HEK293 (cell line): ENCODE data around the gene HES2.

Experiments
- CTCF ChIA-PET: fragments of 350-600 bp; formaldehyde crosslinking; extraction: SDS; loops from one replicate; lab custom pipeline; 2021; ENCODE audit warnings: antibody characterized with exemption; lab: Yijun Ruan, JAX
- POLR2A ChIA-PET: fragments of 300-600 bp; formaldehyde crosslinking; extraction: SDS; loops from one replicate; lab custom pipeline; 2020; ENCODE audit warnings: antibody characterized with exemption, inconsistent platforms; lab: Yijun Ruan, JAX
- H3K27ac ChIP-seq: fragments of 200-500 bp; sonication (Bioruptor generic); 2 replicates; pipeline ENCODE4 v1.5.1; 2014; ENCODE audit warnings: low read depth, low read length, control low read depth, inconsistent platforms; ENCODE audit errors: extremely low read depth
- H3K36me3 ChIP-seq, 2 experiments: fragments of 200-500 bp in 1 of 2; sonication (Bioruptor generic) in 1 of 2; 1 replicate in 1 of 2; 2 replicates in 1 of 2; pipeline ENCODE4 v1.5.1; 2014 to 2017; ENCODE audit warnings: inconsistent platforms in 2 of 2, low read length in 2 of 2; ENCODE audit not compliant: control insufficient read depth in 2 of 2, insufficient read depth in 1 of 2
- H3K4me1 ChIP-seq: fragments of 200-500 bp; sonication (Bioruptor generic); 2 replicates; pipeline ENCODE4 v1.5.1; 2014; ENCODE audit warnings: mild to moderate bottlenecking, low read length, inconsistent platforms; ENCODE audit not compliant: control insufficient read depth, insufficient read depth
- H3K4me3 ChIP-seq: 2 replicates; pipeline ENCODE4 v1.5.1; 2011; ENCODE audit warnings: low read depth, mild to moderate bottlenecking, control low read depth, low read length, moderate library complexity
- H3K9me3 ChIP-seq: fragments of 200-500 bp; sonication (Bioruptor generic); 2 replicates; pipeline ENCODE4 v1.5.1; 2014; ENCODE audit warnings: low read depth, low read length, inconsistent platforms; ENCODE audit not compliant: control insufficient read depth, insufficient read depth
- MZF1 ChIP-seq: fragments of 450-650 bp; formaldehyde crosslinking; IDR thresholded peaks from 2 replicates; pipeline ENCODE4 v1.5.1; 2017; ENCODE audit warnings: missing biosample characterization, missing genetic modification characterization, borderline replicate concordance
- SP7 ChIP-seq: fragments of 450-650 bp; formaldehyde crosslinking; IDR thresholded peaks from 2 replicates; pipeline ENCODE4 v1.5.1; 2016; ENCODE audit warnings: missing biosample characterization, missing genetic modification characterization
- YY1 ChIP-seq: fragments of 450-650 bp; formaldehyde crosslinking; IDR thresholded peaks from 2 replicates; pipeline ENCODE4 v1.5.1; 2018; ENCODE audit warnings: missing biosample characterization, missing genetic modification characterization
- ZEB2 ChIP-seq: fragments of 450-650 bp; formaldehyde crosslinking; IDR thresholded peaks from 2 replicates; pipeline ENCODE4 v1.5.1; 2016; ENCODE audit warnings: missing biosample characterization, missing genetic modification characterization
- ZFHX2 ChIP-seq: fragments of 450-650 bp; formaldehyde crosslinking; conservative IDR thresholded peaks from 2 replicates; pipeline ENCODE4 v1.5.1; 2016; ENCODE audit warnings: missing biosample characterization, missing genetic modification characterization
- ZNF175 ChIP-seq: fragments of 450-650 bp; formaldehyde crosslinking; IDR thresholded peaks from 2 replicates; pipeline ENCODE4 v1.5.1; 2016; ENCODE audit warnings: missing biosample characterization, missing genetic modification characterization
- ZNF202 ChIP-seq: fragments of 450-650 bp; formaldehyde crosslinking; IDR thresholded peaks from 2 replicates; pipeline ENCODE4 v1.5.1; 2016; ENCODE audit warnings: missing biosample characterization, missing genetic modification characterization, borderline replicate concordance
- ZNF596 ChIP-seq: fragments of 450-650 bp; IDR thresholded peaks from 2 replicates; pipeline ENCODE4 v1.5.0; 2018; ENCODE audit warnings: missing biosample characterization, mild to moderate bottlenecking, missing genetic modification characterization, moderate library complexity
- ZNF600 ChIP-seq: fragments of 450-650 bp; formaldehyde crosslinking; IDR thresholded peaks from 2 replicates; pipeline ENCODE4 v1.5.1; 2016; ENCODE audit warnings: missing biosample characterization, missing genetic modification characterization
- ZNF610 ChIP-seq: fragments of 450-650 bp; formaldehyde crosslinking; IDR thresholded peaks from 2 replicates; pipeline ENCODE4 v1.5.1; 2016; ENCODE audit warnings: missing biosample characterization, missing genetic modification characterization, borderline replicate concordance
- ZNF621 ChIP-seq: fragments of 450-650 bp; formaldehyde crosslinking; IDR thresholded peaks from 2 replicates; pipeline ENCODE4 v1.5.1; 2017; ENCODE audit warnings: missing biosample characterization, missing genetic modification characterization
- ZNF768 ChIP-seq: fragments of 450-650 bp; formaldehyde crosslinking; IDR thresholded peaks from 2 replicates; pipeline ENCODE4 v1.5.1; 2018; ENCODE audit warnings: missing biosample characterization, mild to moderate bottlenecking, missing genetic modification characterization
- ZNF791 ChIP-seq: fragments of 450-650 bp; formaldehyde crosslinking; IDR thresholded peaks from 2 replicates; pipeline ENCODE4 v1.5.1; 2016; ENCODE audit warnings: missing biosample characterization, missing genetic modification characterization
- TF ChIP-seq, protein P1 (sequence below): fragments of 450-650 bp; formaldehyde crosslinking; IDR thresholded peaks from 2 replicates; pipeline ENCODE4 v1.5.1; 2016; ENCODE audit warnings: missing biosample characterization, missing genetic modification characterization, borderline replicate concordance
- TF ChIP-seq, protein P2 (sequence below): fragments of 450-650 bp; formaldehyde crosslinking; IDR thresholded peaks from 2 replicates; pipeline ENCODE4 v1.5.1; 2017; ENCODE audit warnings: missing biosample characterization, missing genetic modification characterization
- TF ChIP-seq, protein P3 (sequence below): fragments of 450-650 bp; formaldehyde crosslinking; IDR thresholded peaks from 2 replicates; pipeline ENCODE4 v1.5.1; 2016; ENCODE audit warnings: missing biosample characterization, missing genetic modification characterization
- TF ChIP-seq, protein P4 (sequence below): fragments of 450-650 bp; formaldehyde crosslinking; IDR thresholded peaks from 2 replicates; pipeline ENCODE4 v1.5.1; 2016; ENCODE audit warnings: missing biosample characterization, missing genetic modification characterization
- TF ChIP-seq, protein P5 (sequence below): fragments of 450-650 bp; formaldehyde crosslinking; IDR thresholded peaks from 2 replicates; pipeline ENCODE4 v1.5.1; 2017; ENCODE audit warnings: missing biosample characterization, missing genetic modification characterization

Gene HES2

DNA sequence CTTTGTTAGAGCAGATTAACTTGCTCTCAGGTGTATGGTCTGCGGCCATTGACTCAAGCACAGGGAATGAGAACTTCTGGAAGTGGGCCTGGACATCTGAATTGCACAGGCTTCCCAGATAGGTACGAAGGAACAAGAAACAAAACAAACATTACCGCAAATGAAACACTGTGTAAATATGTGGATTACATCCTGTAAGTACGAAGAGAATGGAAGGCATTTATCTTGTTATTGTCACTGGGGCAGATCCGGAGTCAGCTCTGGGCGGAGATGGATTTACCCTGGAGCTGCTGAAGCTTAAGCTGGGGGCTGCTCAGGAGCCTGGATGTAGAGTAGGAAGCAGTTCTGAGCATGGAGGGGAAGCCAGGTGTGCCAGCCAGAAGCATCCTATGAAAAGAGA is 6.8 kb downstream of the HES2 start:
- H3K4me1 ChIP-seq, result no peaks in the 10 kb centered on the region; the same call in 1 of the 2 replicates
- POLR2A ChIA-PET, result interaction anchor here (0.5 kb wide), 1 partner anchor 251 kb away, joined by 4 read pairs; no protein-coding TSS in a partner anchor

DNA sequence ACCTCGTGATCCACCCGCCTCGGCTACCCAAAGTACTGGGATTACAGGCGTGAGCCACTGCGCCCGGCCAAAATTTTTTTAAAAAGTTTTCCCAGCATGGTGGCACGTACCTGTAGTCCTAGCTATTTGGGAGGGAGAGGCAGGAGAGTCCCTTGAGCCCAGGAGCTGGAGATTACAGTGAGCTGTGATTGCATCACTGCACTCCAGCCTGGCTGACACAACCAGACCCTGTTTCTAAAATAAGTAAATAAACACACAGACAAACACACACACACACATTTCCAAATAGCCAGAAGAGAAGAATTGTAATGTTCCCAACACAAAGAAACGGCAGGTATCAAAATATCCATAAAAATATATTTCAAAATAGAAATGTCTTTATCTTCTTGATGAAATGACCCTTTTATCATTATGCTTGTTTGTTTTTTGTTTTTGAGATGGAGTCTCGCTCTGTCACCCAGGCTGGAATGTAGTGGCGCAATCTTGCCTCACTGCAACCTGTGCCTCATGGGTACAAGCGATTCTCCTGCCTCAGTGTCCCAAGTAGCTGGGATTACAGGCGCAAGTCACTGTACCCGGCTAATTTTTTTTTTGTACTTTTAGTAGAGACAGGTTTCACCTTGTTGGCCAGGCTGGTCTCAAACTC is 9.3 kb downstream of the HES2 start:
- Histone ChIP-seq H3K4me1 (no peaks in the 10 kb centered on the region; the same call in 1 of the 2 replicates), H3K36me3 (no peaks in the 10 kb centered on the region), H3K4me3 (no peak overlapping the region), H3K9me3 (no peaks in the 10 kb centered on the region), H3K27ac (no peak overlapping the region)
- POLR2A ChIA-PET, result no interaction called here
- CTCF ChIA-PET, result interaction anchor here (0.7 to 4.6 kb wide), 5 partner anchors 9 to 164 kb away, joined by 3 to 23 read pairs (median 3); partner anchors contain the start of gene HES2
- no peak for TF ChIP-seq ZNF202 (tag by site-specific recombination)
- TF ChIP-seq, protein P1, sequence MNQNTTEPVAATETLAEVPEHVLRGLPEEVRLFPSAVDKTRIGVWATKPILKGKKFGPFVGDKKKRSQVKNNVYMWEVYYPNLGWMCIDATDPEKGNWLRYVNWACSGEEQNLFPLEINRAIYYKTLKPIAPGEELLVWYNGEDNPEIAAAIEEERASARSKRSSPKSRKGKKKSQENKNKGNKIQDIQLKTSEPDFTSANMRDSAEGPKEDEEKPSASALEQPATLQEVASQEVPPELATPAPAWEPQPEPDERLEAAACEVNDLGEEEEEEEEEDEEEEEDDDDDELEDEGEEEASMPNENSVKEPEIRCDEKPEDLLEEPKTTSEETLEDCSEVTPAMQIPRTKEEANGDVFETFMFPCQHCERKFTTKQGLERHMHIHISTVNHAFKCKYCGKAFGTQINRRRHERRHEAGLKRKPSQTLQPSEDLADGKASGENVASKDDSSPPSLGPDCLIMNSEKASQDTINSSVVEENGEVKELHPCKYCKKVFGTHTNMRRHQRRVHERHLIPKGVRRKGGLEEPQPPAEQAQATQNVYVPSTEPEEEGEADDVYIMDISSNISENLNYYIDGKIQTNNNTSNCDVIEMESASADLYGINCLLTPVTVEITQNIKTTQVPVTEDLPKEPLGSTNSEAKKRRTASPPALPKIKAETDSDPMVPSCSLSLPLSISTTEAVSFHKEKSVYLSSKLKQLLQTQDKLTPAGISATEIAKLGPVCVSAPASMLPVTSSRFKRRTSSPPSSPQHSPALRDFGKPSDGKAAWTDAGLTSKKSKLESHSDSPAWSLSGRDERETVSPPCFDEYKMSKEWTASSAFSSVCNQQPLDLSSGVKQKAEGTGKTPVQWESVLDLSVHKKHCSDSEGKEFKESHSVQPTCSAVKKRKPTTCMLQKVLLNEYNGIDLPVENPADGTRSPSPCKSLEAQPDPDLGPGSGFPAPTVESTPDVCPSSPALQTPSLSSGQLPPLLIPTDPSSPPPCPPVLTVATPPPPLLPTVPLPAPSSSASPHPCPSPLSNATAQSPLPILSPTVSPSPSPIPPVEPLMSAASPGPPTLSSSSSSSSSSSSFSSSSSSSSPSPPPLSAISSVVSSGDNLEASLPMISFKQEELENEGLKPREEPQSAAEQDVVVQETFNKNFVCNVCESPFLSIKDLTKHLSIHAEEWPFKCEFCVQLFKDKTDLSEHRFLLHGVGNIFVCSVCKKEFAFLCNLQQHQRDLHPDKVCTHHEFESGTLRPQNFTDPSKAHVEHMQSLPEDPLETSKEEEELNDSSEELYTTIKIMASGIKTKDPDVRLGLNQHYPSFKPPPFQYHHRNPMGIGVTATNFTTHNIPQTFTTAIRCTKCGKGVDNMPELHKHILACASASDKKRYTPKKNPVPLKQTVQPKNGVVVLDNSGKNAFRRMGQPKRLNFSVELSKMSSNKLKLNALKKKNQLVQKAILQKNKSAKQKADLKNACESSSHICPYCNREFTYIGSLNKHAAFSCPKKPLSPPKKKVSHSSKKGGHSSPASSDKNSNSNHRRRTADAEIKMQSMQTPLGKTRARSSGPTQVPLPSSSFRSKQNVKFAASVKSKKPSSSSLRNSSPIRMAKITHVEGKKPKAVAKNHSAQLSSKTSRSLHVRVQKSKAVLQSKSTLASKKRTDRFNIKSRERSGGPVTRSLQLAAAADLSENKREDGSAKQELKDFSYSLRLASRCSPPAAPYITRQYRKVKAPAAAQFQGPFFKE (tag by site-specific recombination), result no peak
- TF ChIP-seq ZNF610 (tag by site-specific recombination), result no peak
- TF ChIP-seq ZEB2 (tag by site-specific recombination), result no peak
- TF ChIP-seq, protein P2, sequence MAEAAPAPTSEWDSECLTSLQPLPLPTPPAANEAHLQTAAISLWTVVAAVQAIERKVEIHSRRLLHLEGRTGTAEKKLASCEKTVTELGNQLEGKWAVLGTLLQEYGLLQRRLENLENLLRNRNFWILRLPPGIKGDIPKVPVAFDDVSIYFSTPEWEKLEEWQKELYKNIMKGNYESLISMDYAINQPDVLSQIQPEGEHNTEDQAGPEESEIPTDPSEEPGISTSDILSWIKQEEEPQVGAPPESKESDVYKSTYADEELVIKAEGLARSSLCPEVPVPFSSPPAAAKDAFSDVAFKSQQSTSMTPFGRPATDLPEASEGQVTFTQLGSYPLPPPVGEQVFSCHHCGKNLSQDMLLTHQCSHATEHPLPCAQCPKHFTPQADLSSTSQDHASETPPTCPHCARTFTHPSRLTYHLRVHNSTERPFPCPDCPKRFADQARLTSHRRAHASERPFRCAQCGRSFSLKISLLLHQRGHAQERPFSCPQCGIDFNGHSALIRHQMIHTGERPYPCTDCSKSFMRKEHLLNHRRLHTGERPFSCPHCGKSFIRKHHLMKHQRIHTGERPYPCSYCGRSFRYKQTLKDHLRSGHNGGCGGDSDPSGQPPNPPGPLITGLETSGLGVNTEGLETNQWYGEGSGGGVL (tag by site-specific recombination), result no peak
- no peak for TF ChIP-seq ZNF621
- TF ChIP-seq, protein P3, sequence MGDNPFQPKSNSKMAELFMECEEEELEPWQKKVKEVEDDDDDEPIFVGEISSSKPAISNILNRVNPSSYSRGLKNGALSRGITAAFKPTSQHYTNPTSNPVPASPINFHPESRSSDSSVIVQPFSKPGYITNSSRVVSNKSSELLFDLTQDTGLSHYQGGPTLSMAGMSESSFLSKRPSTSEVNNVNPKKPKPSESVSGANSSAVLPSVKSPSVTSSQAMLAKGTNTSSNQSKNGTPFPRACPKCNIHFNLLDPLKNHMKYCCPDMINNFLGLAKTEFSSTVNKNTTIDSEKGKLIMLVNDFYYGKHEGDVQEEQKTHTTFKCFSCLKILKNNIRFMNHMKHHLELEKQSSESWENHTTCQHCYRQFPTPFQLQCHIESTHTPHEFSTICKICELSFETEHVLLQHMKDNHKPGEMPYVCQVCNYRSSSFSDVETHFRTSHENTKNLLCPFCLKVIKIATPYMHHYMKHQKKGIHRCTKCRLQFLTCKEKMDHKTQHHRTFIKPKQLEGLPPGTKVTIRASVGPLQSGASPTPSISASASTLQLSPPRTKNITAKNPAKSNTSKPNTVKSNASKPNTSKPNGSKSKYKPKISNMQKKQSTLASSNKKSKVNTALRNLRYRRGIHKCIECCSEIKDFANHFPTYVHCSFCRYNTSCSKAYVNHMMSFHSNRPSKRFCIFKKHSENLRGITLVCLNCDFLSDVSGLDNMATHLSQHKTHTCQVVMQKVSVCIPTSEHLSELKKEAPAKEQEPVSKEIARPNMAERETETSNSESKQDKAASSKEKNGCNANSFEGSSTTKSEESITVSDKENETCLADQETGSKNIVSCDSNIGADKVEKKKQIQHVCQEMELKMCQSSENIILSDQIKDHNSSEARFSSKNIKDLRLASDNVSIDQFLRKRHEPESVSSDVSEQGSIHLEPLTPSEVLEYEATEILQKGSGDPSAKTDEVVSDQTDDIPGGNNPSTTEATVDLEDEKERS (tag by site-specific recombination), result no peak
- TF ChIP-seq SP7 (tag by site-specific recombination), result no peak
- no peak for TF ChIP-seq ZFHX2 (tag by site-specific recombination)
- 0 out of 2 replicates have a peak, but pooled peaks have one; percentile 18 for TF ChIP-seq ZNF600
- TF ChIP-seq, protein P4, sequence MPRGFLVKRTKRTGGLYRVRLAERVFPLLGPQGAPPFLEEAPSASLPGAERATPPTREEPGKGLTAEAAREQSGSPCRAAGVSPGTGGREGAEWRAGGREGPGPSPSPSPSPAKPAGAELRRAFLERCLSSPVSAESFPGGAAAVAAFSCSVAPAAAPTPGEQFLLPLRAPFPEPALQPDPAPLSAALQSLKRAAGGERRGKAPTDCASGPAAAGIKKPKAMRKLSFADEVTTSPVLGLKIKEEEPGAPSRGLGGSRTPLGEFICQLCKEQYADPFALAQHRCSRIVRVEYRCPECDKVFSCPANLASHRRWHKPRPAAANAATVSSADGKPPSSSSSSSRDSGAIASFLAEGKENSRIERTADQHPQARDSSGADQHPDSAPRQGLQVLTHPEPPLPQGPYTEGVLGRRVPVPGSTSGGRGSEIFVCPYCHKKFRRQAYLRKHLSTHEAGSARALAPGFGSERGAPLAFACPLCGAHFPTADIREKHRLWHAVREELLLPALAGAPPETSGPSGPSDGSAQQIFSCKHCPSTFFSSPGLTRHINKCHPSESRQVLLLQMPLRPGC (tag by site-specific recombination), result no peak
- no peak for TF ChIP-seq YY1 (tag by site-specific recombination)
- no peak for TF ChIP-seq MZF1 (tag by site-specific recombination)
- TF ChIP-seq ZNF175, result no peak
- TF ChIP-seq ZNF596 (tag by site-specific recombination), result no peak
- no peak for TF ChIP-seq ZNF768

More for the DNA sequence above, 6.8 kb downstream of the HES2 start:
- no peak for TF ChIP-seq ZNF791 (tag by site-specific recombination)
- TF ChIP-seq, protein P5, sequence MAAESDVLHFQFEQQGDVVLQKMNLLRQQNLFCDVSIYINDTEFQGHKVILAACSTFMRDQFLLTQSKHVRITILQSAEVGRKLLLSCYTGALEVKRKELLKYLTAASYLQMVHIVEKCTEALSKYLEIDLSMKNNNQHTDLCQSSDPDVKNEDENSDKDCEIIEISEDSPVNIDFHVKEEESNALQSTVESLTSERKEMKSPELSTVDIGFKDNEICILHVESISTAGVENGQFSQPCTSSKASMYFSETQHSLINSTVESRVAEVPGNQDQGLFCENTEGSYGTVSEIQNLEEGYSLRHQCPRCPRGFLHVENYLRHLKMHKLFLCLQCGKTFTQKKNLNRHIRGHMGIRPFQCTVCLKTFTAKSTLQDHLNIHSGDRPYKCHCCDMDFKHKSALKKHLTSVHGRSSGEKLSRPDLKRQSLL (tag by site-specific recombination), result 0 out of 2 replicates have a peak, but pooled peaks have one; percentile 8
- Histone ChIP-seq H3K4me3 (no peak overlapping the region), H3K36me3 (no peaks in the 10 kb centered on the region), H3K27ac (no peak overlapping the region), H3K9me3 (no peaks in the 10 kb centered on the region)
- CTCF ChIA-PET, result interaction anchor here (0.6 to 4.6 kb wide), 9 partner anchors 8 to 166 kb away, joined by 3 to 33 read pairs (median 13); partner anchors contain the start of gene TAS1R1
